Neural progenitor cell (in vitro differentiated cells): ENCODE results near the gene ASPHD1. TPM values are rescaled to one million over a fixed set of nuclear protein-coding genes. Genes with fewer than 3 reads are reported as not detected.

Experiments
- DNase-seq: peaks from one replicate; pipeline ENCODE4 v3.0.0-alpha.2; 2016; ENCODE audit warnings: low spot score
- H2AFZ ChIP-seq: fragments of 200-600 bp; sonication (generic); replicated peaks from 2 replicates; pipeline ENCODE4 v1.6.1; 2016; ENCODE audit warnings: antibody characterized with exemption
- H3F3A ChIP-seq: fragments of 200-600 bp; sonication (generic); 2 replicates; pipeline ENCODE4 v1.6.1; 2016; ENCODE audit warnings: antibody characterized with exemption, low read depth
- H3K27ac ChIP-seq: fragments of 200-600 bp; sonication (generic); 2 replicates; pipeline ENCODE4 v1.5.1; 2016; ENCODE audit warnings: mild to moderate bottlenecking
- H3K27me3 ChIP-seq: fragments of 200-600 bp; sonication (generic); 2 replicates; pipeline ENCODE4 v1.6.1; 2016; ENCODE audit warnings: mild to moderate bottlenecking, moderate library complexity
- H3K36me3 ChIP-seq: fragments of 200-600 bp; sonication (generic); 2 replicates; pipeline ENCODE4 v1.5.1; 2016
- H3K4me1 ChIP-seq: fragments of 200-600 bp; sonication (generic); 2 replicates; pipeline ENCODE4 v1.6.1; 2016; ENCODE audit warnings: mixed run types
- H3K4me2 ChIP-seq: fragments of 200-600 bp; sonication (generic); 2 replicates; pipeline ENCODE4 v1.6.1; 2016
- H3K4me3 ChIP-seq: fragments of 200-600 bp; sonication (generic); 2 replicates; pipeline ENCODE4 v1.5.1; 2016
- H3K79me2 ChIP-seq: fragments of 200-600 bp; sonication (generic); 2 replicates; pipeline ENCODE4 v1.6.1; 2016; ENCODE audit warnings: low read depth
- H3K9ac ChIP-seq: fragments of 200-600 bp; sonication (generic); 2 replicates; pipeline ENCODE4 v1.6.1; 2016
- H3K9me3 ChIP-seq: fragments of 200-600 bp; sonication (generic); 2 replicates; pipeline ENCODE4 v1.5.1; 2016; ENCODE audit warnings: low read depth
- H4K20me1 ChIP-seq: fragments of 200-600 bp; sonication (generic); 2 replicates; pipeline ENCODE4 v1.6.1; 2016; ENCODE audit warnings: low read depth
- H3K27ac Mint-ChIP-seq: 3 replicates; pipeline ENCODE4 v1.8.0; 2021; ENCODE audit warnings: mixed read lengths
- H3K27me3 Mint-ChIP-seq: 2 replicates; pipeline ENCODE4 v1.8.0; 2022; ENCODE audit warnings: low read depth, mild to moderate bottlenecking, inconsistent platforms, moderate library complexity, mixed read lengths; ENCODE audit not compliant: insufficient read depth
- H3K36me3 Mint-ChIP-seq: 3 replicates; pipeline ENCODE4 v1.8.0; 2021; ENCODE audit warnings: mixed read lengths
- H3K4me1 Mint-ChIP-seq: 3 replicates; pipeline ENCODE4 v1.8.0; 2021; ENCODE audit warnings: mixed read lengths
- H3K4me3 Mint-ChIP-seq: 3 replicates; pipeline ENCODE4 v1.8.0; 2021; ENCODE audit warnings: mild to moderate bottlenecking, moderate library complexity, mixed read lengths
- H3K9me3 Mint-ChIP-seq: 3 replicates; pipeline ENCODE4 v1.8.0; 2020; ENCODE audit warnings: mixed read lengths
- EZH2 ChIP-seq: fragments of 200-600 bp; sonication (generic); IDR thresholded peaks from 2 replicates; pipeline ENCODE4 v1.6.1; 2017; ENCODE audit warnings: antibody characterized with exemption, mild to moderate bottlenecking, moderate library complexity
- EZH2phosphoT487 ChIP-seq: fragments of 200-600 bp; sonication (generic); IDR thresholded peaks from 2 replicates; pipeline ENCODE4 v1.6.1; 2017; ENCODE audit warnings: antibody characterized with exemption
- total RNA-seq: library from RNA; depleted of rRNA; stranded (reverse); fragments of >200 nt; gene quantifications from 2 replicates; pipeline ENCODE4 v1.2.3, GENCODE V29; 2015; ENCODE audit warnings: low replicate concordance
- TF ChIP-seq, protein P1 (sequence below): fragments of 200-600 bp; sonication (generic); IDR thresholded peaks from 2 replicates; pipeline ENCODE4 v1.5.1; 2017; ENCODE audit warnings: antibody characterized with exemption, mild to moderate bottlenecking

ASPHD1 gene
- total RNA-seq, 1 donor from 2014 or later, result 0.97 TPM

DNA sequence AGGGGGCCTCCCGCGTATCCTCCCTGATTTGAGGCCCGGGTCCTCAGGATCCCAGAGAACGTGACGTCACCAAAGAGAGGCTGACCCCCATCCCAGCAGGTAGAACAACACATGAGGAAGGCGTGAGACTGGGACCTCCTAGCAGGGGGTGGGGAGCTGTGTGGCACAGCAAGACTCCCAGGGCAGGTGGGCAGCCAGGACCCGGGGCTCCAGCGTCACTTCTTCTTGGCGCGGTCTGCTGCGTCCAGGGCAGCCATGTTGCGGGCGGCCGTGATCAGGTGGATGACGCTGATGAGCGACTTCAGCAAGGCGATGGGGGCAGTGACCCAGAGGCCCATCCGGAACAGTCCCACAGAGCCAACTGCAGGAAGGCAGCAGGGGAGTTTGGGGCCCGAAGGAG is 41.3 kb upstream of the ASPHD1 start:
- no peak overlapping the region for H3K4me2 ChIP-seq
- no peak overlapping the region for H3K9ac ChIP-seq
- H3K4me1 ChIP-seq, result no peaks in the 10 kb centered on the region
- Mint-ChIP-seq H3K4me3 (no peak overlapping the region), H3K4me1 (peaks cover 6% of the 10 kb centered on the region), H3K27ac (no peak overlapping the region), H3K36me3 (peaks cover 7% of the 10 kb centered on the region), H3K9me3 (no peaks in the 10 kb centered on the region), H3K27me3 (peaks cover 5% of the 10 kb centered on the region)
- TF ChIP-seq EZH2 (no peak), EZH2phosphoT487 (no peak)
- TF ChIP-seq, protein P1, sequence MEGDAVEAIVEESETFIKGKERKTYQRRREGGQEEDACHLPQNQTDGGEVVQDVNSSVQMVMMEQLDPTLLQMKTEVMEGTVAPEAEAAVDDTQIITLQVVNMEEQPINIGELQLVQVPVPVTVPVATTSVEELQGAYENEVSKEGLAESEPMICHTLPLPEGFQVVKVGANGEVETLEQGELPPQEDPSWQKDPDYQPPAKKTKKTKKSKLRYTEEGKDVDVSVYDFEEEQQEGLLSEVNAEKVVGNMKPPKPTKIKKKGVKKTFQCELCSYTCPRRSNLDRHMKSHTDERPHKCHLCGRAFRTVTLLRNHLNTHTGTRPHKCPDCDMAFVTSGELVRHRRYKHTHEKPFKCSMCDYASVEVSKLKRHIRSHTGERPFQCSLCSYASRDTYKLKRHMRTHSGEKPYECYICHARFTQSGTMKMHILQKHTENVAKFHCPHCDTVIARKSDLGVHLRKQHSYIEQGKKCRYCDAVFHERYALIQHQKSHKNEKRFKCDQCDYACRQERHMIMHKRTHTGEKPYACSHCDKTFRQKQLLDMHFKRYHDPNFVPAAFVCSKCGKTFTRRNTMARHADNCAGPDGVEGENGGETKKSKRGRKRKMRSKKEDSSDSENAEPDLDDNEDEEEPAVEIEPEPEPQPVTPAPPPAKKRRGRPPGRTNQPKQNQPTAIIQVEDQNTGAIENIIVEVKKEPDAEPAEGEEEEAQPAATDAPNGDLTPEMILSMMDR, result no peak
- peaks cover 5% of the 10 kb centered on the region for H4K20me1 ChIP-seq
- H3K27me3 ChIP-seq, result no peaks in the 10 kb centered on the region
- H3K4me3 ChIP-seq, result no peak overlapping the region
- peaks cover 23% of the 10 kb centered on the region for H3K79me2 ChIP-seq
- no peaks in the 10 kb centered on the region for H3K9me3 ChIP-seq
- no peak overlapping the region for H3K27ac ChIP-seq
- DNase-seq, result no peak
- H3K36me3 ChIP-seq, result no peaks in the 10 kb centered on the region
- H3F3A ChIP-seq, result peaks cover 13% of the 10 kb centered on the region
- no peak overlapping the region for H2AFZ ChIP-seq

DNA sequence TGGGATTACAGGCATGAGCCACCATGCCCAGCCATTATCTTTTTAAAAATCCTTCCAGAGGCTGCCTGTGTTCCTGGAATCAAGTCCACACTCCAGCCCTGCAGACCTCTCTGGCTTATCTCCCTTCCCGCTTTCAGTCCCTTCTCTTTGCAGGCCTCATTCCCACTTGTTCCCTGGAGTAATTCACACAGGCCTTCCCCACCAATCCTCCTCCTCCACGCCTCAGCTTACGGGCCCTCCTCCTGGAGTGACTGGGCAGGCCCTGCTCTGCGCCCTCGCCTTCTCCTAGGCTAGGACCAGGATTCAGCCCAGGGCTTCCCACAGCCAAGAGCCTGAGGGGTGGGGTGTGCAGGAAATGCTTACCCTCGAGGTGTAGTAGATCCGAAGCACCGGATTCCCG is 40.1 kb upstream of the ASPHD1 start:
- H2AFZ ChIP-seq, result no peak overlapping the region
- H3K4me3 Mint-ChIP-seq, result peak overlapping the region; percentile 99
- H3K9me3 ChIP-seq, result no peaks in the 10 kb centered on the region
- H3K27me3 Mint-ChIP-seq, result peaks cover 5% of the 10 kb centered on the region
- no peak for TF ChIP-seq EZH2phosphoT487
- TF ChIP-seq EZH2, result no peak
- TF ChIP-seq, protein P1, result no peak
- no peak overlapping the region for H3K4me3 ChIP-seq
- H3K36me3 Mint-ChIP-seq, result peaks cover 7% of the 10 kb centered on the region
- H3K27ac ChIP-seq, result no peak overlapping the region
- no peaks in the 10 kb centered on the region for H3K9me3 Mint-ChIP-seq
- peaks cover 23% of the 10 kb centered on the region for H3K79me2 ChIP-seq
- H3F3A ChIP-seq, result peaks cover 13% of the 10 kb centered on the region
- no peaks in the 10 kb centered on the region for H3K27me3 ChIP-seq
- H3K27ac Mint-ChIP-seq, result no peak overlapping the region
- H4K20me1 ChIP-seq, result peaks cover 5% of the 10 kb centered on the region
- no peak overlapping the region for H3K4me2 ChIP-seq
- peaks cover 6% of the 10 kb centered on the region for H3K4me1 Mint-ChIP-seq
- H3K4me1 ChIP-seq, result no peaks in the 10 kb centered on the region
- no peak for DNase-seq
- no peak overlapping the region for H3K9ac ChIP-seq
- no peaks in the 10 kb centered on the region for H3K36me3 ChIP-seq

DNA sequence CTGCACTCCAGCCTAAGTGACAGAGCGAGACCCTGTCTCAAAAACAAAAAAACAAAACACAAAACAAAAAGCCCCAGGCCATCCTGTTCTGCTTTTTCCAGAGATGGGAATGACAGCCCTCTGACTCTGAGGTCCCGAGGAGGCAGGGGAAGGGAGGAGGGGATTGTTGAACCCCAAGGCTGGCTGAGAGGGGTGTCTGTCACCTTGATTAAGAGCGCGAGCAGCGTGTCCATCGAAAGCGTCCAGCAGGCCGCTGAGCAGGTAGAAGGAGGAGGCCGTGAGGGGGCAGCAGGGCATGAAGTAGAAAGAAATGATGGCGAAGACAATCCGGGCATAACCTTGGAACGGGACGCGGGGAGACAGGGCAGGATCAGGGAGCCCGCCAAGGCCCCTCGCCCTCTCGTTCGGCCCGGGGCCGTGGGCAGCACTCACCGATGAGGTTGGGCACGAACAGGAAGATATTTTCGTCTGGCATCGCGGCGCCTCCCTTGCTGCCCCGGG is 37.9 kb upstream of the ASPHD1 start:
- H3K4me2 ChIP-seq, result peak overlapping the region; percentile 95
- peaks cover 23% of the 10 kb centered on the region for H3K79me2 ChIP-seq
- peak overlapping the region; percentile 98 for H2AFZ ChIP-seq
- Mint-ChIP-seq H3K36me3 (peaks cover 7% of the 10 kb centered on the region), H3K4me3 (peak overlapping the region; percentile 99), H3K4me1 (peaks cover 6% of the 10 kb centered on the region), H3K27ac (peak overlapping the region; percentile 95), H3K27me3 (peaks cover 5% of the 10 kb centered on the region), H3K9me3 (no peaks in the 10 kb centered on the region)
- H3K4me1 ChIP-seq, result no peaks in the 10 kb centered on the region
- no peaks in the 10 kb centered on the region for H3K27me3 ChIP-seq
- peak overlapping the region; percentile 93 for H3K9ac ChIP-seq
- H3K4me3 ChIP-seq, result peak overlapping the region; percentile 94
- no peaks in the 10 kb centered on the region for H3K9me3 ChIP-seq
- DNase-seq, result peak; percentile 63
- TF ChIP-seq, protein P1, result no peak
- H3F3A ChIP-seq, result peaks cover 13% of the 10 kb centered on the region
- H4K20me1 ChIP-seq, result peaks cover 5% of the 10 kb centered on the region
- H3K27ac ChIP-seq, result peak overlapping the region; percentile 100
- no peaks in the 10 kb centered on the region for H3K36me3 ChIP-seq
